DMS114 treated with DMSO at 0.1 percent for 48 hours (cell line): ENCODE measurements around the gene KLHDC3.
"Not testable (repeated sequence)": the region's sequence is repeated elsewhere in the genome, so short reads cannot be mapped to it uniquely, and the experiment has no call there.

Experiments
- DNase-seq: peaks from one replicate; lab custom pipeline; 2025; ENCODE audit not compliant: unreplicated experiment; lab: John Stamatoyannopoulos, UW

The KLHDC3 gene

GRCh38 chr6:43021270-43022047 lies 7.4 kb downstream of the KLHDC3 start, which contains the start of gene RRP36:
TSS of gene RRP36 (plus strand) at chr6:43021623. CDS start at chr6:43021655, 32 bp downstream.
- DNase-seq = peak; percentile 75

DNA sequence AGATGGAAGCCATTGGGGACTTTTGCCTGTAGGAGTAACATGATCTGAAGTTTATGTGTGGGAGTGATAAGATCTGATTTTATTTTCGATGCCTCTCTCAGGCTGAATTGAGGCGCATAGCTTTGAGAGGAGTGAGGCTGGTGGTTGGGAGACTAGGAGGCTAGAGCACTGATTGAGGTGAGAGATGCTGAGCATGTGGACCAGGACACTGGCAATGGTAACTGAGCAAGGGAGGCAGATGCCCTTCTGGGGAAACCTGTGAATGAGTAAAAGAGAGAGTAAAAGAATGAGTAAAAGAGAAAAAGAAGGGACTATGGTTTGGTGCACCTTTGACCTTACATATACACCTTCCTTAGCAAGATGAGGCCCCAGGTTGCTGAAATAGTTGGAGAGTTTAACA lies 10.4 kb downstream of the KLHDC3 start:
- DNase-seq = no peak

DNA sequence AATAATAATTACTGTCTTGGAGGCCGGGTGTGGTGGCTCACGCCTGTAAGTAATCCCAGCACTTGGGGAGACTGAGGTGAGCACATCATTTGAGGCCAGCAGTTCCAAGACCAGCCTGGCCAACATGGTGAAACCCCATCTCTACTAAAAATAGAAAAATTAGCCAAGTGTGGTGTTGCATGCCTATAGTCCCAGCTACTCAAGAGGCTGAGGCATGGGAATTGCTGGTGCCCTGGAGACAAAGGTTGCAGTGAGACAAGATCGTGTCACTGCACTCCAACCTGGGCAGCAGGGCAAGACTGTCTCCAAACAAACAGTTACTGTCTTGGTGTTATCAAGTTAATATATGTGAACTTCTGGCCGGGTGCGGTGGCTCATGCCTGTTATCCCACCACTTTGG lies 12.3 kb downstream of the KLHDC3 start:
- no peak for DNase-seq

DNA sequence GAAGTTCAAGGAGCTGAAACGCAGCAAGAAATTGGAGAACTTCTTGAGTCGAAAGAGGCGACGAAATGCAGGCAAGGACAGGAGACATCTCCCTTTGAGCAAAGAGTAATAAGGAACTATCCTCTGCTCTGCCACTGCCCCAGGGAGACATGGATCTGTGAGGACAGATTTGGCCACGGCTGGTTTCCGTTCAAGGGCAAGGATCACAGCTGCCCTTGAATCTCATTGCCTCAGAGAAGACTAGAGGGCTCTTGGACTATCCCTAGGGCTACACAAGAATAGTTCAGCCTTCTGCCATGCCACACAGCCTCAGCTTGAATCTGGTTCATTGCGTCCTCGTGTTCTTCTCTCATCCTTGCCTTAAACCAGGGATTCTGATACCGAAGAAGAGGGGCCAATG lies 15.1 kb downstream of the KLHDC3 start:
- no peak for DNase-seq

DNA sequence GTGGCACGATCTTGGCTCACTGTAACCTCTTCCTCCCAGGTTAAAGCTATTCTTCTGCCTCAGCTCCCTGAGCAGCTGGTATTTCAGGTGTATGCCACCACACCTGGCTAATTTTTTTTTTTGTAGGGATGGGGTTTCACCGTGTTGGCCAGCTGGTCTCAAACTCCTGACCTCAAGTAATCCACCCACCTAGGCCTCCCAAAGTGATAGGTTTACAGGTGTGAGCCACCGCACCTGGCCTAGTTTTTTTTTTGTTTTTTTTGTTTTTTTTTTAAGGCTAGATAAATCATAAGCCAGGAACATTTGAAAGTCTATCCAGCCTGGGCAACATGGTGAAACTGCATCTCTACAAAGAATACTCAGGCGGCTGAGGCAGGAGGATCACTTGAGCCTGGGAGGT lies 18.3 kb downstream of the KLHDC3 start:
- no peak for DNase-seq

DNA sequence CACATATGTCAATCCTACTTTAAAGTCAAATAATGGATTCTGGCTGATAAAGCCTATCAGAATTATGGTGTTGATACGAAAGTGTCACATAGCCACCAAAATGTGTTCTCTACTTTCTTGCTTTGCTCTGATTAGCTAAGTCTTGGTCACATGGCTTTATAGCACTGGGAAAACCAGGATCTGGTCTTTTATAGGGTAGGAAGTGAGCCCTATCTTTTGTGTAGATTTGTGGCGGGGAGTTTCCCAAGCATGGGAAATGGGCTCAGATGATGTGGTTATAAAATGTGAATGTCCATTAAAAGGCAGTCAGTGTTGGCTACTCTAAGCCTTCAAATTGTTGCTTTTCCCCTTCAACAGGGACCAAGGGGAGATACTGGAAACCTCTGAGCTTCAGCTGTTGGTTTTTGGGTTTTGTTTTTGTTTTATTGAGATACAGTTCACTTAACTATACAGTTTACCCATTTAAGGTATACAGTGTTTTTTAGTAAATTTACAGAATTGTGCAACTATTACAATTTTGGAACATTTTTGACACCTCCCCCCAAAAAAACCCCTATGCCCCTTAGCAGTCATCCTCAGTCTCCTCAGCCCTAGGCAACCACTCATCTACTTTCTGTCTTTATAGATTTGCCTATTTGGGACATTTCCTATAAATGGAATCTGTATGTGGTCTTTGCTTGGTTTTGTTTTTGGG lies 19.6 kb downstream of the KLHDC3 start:
- DNase-seq = no peak

GRCh38 chr6:43034190-43034525 lies 20.1 kb downstream of the KLHDC3 start:
- no peak for DNase-seq

DNA sequence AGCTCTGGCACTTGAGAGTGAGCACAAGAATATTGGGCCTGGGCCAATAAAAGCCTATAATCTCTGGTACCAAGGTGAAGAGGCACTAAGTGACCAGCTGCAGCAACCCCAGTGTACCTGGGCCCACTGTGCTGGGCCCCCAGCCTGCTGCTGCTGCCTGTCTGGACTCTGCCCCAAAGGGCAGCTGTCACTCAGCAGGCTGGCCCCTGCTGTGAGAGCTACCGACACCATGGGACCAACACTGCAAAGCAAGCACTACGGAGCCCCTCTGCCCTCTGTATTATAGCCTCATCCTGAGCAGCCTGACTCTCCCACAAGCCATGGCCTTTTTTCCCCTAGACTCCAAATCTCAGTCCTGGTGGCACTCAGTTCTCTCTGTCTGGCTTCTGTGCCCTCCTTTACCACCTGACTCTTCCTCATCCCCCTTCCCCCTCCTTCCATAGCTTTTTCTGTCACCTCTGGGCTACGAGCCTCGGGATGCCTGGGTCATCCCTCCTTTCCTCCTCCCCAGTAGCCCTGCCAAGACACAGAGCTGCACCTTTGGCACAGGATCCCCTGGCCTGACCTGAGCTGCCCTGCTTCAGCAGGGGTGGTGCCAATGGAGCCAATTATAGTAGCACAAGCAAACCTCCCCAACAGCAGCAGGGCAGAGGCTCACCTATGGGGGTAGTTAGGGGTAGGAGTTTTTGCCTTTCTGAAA lies 21.6 kb downstream of the KLHDC3 start:
- DNase-seq = no peak

- no peak for DNase-seq
These were observed 22.7 kb downstream of the KLHDC3 start for GRCh38 chr6:43036712-43037111.

DNA sequence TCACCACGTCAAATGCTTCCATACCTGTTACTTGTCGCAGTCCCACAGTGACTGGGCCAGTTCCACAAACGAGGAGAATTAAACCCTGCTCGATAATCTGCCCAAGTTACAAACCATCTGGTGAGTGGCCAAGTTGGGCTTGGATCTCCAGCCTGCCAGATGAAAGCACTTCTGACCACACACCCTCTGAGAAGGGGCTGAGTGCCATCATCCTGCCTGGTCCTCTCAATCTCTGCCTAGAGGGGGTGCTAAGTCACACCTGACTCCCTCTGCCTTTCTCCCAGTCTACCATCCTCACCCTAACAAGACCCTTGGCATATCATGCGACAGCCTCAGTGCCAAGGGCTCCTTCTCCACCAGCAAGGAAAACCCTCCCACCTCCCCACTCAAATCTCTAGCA lies 23.1 kb downstream of the KLHDC3 start:
- no peak for DNase-seq

DNA sequence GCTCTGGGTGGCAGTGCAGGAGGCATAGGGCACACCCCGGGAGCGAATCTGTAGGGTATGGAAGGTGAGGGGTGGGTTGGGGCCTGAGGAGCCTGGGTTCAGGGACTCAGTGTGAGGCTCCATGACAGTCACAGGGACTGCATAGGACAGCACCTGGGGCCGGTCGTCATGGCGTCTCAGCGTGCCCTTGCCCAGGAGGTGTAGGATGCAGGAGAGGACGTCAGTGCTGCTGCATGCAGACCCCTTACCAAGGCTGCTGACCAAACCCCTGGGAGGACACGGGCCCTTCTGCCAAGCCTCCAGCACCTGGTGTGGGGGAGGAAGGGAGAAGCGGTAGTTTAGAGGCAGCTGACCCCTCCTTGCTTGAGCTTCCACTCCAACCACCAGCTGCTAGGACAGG lies 23.7 kb downstream of the KLHDC3 start:
- no peak for DNase-seq

DNA sequence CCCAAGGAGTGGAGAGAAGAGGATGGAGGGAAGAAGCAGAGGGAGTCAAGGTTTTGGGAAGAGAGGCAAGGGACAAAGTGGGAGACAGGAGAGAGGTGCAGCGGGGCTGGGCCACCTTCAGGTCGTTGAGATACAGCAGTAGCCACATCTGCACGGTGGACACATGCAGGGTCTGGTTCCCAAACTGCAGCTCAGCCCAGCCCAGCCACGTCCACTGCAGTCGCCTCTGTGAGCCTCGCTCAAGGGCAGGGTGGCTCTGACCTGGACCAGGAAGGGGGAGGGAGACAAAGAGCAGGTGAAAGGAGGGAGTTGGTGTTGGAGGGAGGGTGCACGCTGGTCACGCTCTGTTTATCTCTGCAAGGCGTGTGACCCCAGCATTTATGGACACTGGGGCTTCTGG lies 24.7 kb downstream of the KLHDC3 start:
- no peak for DNase-seq

- DNase-seq = no peak
These were observed 26.7 kb downstream of the KLHDC3 start for GRCh38 chr6:43040542-43041257.

- not testable (repeated sequence) for DNase-seq
These were observed 27.4 kb downstream of the KLHDC3 start for GRCh38 chr6:43041475-43041874.

DNA sequence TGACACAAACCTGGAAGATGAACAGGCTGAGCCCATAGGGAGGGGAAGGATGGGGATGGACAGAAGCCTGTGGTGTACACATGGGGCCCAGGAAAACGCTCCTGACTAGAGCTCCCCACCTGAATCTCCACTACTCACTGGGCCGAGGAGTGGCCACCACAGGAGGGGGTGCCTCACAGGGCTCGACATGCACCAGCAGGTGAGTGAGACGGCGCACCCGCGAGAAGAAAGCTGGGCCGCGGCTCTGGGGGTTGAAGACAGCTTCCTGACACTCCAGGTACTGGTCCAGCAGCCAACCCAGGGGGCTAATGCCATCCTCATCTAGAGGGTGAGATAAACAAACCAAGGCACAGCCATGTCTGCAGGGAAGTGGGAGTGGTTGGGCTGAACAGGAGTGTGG lies 29.3 kb downstream of the KLHDC3 start:
- no peak for DNase-seq

DNA sequence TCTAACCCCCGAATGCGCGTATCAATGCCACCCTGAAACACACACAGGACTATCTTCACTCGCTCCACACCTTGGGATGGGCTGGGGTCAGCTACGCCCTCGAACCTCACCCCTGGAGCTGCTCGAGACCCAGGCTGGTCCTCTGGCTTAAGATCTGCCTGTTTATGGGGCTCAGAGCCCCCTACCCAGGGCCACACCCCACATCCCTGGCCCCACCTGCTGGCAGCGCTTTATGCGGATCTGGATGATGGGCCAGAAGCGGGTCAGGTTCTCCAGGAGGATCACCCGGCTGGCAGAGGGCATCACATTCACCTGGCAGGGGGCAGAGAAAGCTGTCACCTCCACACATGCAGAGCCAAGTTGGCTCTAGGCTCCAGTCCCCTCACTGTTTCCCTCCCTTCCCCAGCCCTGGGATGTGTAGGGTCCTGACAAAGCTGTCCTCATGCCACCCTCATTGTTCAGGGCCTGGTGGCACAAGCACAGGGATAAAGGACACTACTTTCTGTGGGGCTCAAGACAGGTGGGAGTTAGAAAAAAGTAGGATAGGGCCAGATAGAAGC lies 31.4 kb downstream of the KLHDC3 start:
- DNase-seq = no peak

GRCh38 chr6:43047998-43048397 lies 33.9 kb downstream of the KLHDC3 start:
- DNase-seq = no peak

- DNase-seq = no peak
These were observed 36.9 kb downstream of the KLHDC3 start for GRCh38 chr6:43050981-43051380.

DNA sequence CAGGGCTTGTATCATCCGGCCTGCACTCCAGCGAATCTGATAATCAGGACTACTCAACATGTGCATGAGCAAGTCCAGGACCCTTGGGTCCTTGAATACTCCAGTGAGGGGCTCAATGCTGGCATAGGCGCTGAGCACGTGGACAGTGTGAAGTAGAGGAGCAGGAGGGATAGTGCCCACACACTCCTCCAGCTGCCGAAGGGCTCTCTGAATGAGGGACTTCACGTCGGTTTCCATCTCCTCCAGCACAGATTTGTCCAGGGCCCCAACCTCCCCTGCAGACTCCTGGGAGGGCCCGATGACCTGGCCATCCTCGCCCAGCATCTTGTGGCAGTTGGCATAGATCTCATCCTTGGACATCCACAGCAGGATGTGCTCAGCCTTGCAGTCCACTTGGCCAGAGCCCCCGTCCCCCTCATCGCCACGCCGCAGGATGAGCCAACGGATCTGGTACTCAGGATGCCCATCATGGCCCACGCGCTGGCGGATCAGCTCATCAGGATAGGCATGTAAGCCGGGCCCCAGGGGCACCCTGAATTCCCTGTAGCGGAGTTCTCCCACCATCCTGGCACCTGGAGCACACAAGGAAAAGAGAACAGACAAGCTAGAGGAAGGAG lies 38.3 kb downstream of the KLHDC3 start:
- no peak for DNase-seq

DNA sequence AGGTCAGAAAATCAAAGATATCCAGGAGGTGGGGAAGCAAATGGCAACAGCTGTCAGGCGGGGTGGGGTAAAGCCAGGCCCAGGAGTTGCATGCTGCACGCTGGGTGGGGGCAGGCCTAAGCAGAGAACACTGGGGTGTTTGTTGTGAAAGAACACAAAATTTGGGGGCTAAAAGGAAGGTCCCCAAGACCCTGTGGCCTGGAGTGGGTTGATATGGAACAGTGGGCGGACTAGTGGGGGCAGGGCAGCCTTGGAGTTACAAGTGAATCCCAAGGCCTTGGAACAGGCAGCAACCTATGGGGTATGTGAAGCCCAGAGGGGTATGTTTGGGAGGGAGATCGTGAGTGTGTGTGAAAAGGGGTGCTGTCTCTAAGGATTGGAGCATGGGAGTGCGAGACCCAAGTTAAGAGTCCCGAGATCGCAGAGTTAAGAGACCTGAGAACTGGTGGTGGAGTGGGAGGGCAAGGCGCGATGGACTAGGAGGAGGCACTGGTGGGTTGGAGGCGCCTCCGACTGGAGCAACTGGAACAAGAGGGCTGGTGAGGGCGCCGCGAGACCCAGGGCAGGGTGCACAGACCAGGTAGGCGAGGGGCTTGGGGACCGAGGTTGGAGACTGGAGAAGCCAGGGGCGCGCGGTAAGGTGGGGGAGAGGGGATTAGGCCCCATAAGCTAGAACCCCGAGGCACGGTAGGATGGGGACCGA lies 38.9 kb downstream of the KLHDC3 start:
- no peak for DNase-seq
